ENCODE measurements around the gene DPY19L3.
"Not testable (repeated sequence)": the region's sequence is repeated elsewhere in the genome, so short reads cannot be mapped to it uniquely, and the experiment has no call there.

DPY19L3 gene

GRCh38 chr19:32405431-32406160 lies at the start of gene DPY19L3:
TSS of gene DPY19L3 (plus strand) at chr19:32405770. CDS start at chr19:32408254, 2,484 bp downstream.
- DNase-seq: peak; percentile 82

GRCh38 chr19:32357720-32358119 lies 47.9 kb upstream of the DPY19L3 start:
- DNase-seq: no peak

- DNase-seq: no peak
These were observed 47.2 kb upstream of the DPY19L3 start for GRCh38 chr19:32358321-32358720.

- no peak for DNase-seq
These were observed 46.0 kb upstream of the DPY19L3 start for GRCh38 chr19:32359581-32359980.

- DNase-seq: no peak
These were observed 43.8 kb upstream of the DPY19L3 start for GRCh38 chr19:32361574-32362317.

GRCh38 chr19:32362318-32362691 lies 43.3 kb upstream of the DPY19L3 start:
- no peak for DNase-seq

- DNase-seq: no peak
These were observed 42.4 kb upstream of the DPY19L3 start for GRCh38 chr19:32363175-32363574.

GRCh38 chr19:32363632-32364031 lies 41.9 kb upstream of the DPY19L3 start:
- no peak for DNase-seq

DNA sequence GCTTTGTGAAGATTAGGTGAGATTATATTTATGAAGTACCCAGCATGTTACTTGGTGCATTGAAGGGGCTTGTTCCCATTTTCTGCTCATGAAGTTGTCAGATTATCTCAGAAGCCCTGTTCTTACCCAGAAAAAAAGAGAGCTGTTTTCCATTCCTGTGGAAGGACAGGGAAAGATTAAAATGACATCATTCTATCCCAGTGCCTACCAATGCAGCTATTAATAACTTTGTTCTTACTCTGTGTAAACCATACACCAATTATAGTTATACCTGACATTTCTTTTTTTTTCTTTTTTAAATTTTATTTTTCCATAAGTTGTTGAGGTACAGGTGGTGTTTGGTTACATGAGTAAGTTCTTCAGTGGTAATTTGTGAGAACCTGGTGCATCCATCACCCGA lies 41.5 kb upstream of the DPY19L3 start:
- no peak for DNase-seq

GRCh38 chr19:32367063-32367462 lies 38.5 kb upstream of the DPY19L3 start:
- DNase-seq: no peak

DNA sequence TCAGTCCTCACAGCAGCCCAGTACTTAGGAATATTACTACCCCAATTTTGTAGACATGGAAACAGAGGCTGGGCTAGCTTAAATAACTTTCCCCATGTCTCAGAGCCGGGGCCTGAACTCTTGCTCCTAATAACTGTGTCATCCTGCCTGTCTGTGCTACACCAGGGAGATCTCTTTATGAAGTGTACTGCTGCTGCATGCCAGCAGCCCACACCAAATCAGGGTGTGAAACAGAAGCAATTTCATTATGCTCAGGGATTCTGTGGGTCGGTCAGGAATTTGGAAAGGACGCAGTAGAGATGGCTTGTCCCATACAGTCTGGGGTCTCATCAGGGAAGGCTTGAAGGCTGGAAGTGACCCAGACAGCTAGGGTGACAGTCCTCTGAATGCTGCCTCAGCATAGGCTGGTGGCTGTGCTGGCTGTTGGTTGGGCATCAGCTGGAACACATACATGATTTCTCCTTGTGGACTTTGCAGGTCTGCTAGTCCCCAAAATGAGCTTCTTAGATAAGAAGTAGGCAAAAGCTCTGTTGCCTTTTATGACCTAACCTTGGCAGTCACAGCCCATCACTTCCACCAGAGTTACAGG lies 37.5 kb upstream of the DPY19L3 start:
- no peak for DNase-seq

- DNase-seq: no peak
These were observed 36.8 kb upstream of the DPY19L3 start for GRCh38 chr19:32368787-32369186.

- no peak for DNase-seq
These were observed 32.6 kb upstream of the DPY19L3 start for GRCh38 chr19:32372726-32373517.

DNA sequence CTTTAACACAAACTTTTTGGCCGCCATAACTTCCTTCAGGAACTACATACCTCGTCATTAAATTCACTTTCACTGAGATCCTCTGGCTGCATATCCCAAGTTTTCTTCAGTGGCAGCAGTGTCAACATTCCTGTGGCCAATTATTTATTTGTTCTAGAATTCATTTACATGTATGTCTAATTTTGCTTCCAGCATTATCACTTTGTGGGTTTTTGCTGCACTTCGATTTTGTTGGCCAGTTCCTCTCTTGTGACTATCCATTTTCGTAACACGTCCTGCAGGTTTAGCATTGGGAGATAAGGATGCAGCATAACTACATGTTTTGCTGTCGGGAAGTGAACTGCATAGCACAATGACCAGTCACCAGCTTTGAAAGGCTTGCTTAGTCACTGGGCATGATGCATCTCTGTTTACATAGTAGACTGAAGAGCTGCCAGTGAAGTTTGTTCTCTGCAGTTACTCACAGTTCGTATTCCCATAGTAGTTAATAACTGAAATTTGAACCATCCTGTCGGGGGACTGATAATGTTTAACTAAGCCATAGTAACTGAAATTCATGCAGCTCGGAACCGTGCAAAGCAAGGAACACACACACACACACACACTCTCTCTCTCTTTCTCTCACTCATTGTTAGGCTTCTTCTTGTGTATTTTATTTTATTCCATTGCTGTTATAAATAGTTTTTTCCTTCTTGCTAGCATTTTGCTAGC lies 31.8 kb upstream of the DPY19L3 start:
- DNase-seq: no peak

- DNase-seq: not testable (repeated sequence)
These were observed 31.2 kb upstream of the DPY19L3 start for GRCh38 chr19:32374362-32374761.

- DNase-seq: not testable (repeated sequence)
These were observed 28.5 kb upstream of the DPY19L3 start for GRCh38 chr19:32377088-32377487.

- no peak for DNase-seq
These were observed 25.3 kb upstream of the DPY19L3 start for GRCh38 chr19:32380269-32380668.

- no peak for DNase-seq
These were observed 17.7 kb upstream of the DPY19L3 start for GRCh38 chr19:32387701-32388392.

DNA sequence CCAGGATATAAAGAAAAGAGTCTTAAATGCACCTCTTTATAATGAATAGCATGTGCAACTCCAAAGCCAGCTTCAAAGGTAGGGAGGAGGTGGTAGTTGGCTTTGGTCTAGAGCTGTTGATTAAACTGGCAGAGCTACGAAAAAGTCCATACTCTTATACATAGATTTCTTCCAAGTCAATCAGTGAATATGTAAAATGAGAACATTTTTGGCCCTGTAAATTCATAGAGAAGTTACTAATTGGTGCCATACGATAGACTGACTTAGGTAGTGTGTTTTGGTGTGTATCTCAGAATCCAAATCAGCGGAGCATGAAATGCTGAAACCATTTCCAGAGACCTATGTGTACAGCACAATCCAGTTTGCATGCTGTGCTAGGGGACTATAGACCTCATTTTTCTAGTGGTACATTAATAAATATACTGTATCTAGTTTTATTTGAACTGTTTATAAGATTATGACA lies 17.1 kb upstream of the DPY19L3 start:
- no peak for DNase-seq

DNA sequence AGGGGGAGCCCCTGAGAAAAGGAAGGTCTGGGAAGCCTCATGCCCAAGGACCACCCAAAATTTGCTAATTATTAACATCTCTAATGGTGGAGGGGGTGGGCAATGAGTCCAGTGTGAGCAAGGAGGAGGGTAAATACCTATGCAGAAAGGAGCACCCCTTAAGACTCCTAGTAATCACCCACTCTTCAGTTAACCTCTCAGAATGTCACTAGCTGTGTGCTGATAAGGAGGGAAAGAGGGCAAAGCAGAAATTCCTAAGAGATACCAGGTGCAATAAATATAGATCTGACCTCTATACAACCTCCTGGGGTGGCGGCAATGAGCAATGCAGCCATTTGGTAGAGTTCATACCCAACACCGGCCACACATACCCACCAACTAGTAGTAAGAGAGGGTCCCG lies 12.7 kb upstream of the DPY19L3 start:
- no peak for DNase-seq

GRCh38 chr19:32396046-32396652 lies 9.4 kb upstream of the DPY19L3 start:
- DNase-seq: no peak
